Gastroesophageal sphincter (tissue), 3 donors: ENCODE results near the gene NCF2.

Experiments used
- CTCF ChIP-seq, 4 experiments: fragments of 200-600 bp in 2 of 4; fragments of 450-650 bp in 2 of 4; sonication (generic) in 1 of 4; IDR thresholded peaks; one replicate each; pipeline ENCODE4 v1.5.1; 2017 to 2019; ENCODE audit warnings: antibody characterized with exemption in 4 of 4, mild to moderate bottlenecking in 2 of 4, moderate library complexity in 2 of 4
- POLR2A ChIP-seq, 2 donors: fragments of 450-650 bp; IDR thresholded peaks; one replicate each; pipeline ENCODE4 v1.6.1; 2017; ENCODE audit warnings: antibody characterized with exemption in 2 of 2, mild to moderate bottlenecking in 2 of 2, moderate library complexity in 1 of 2

- TF ChIP-seq CTCF (IDR thresholded peaks at IDR 0.05) = no peak
- no peak for TF ChIP-seq POLR2A (IDR thresholded peaks at IDR 0.05)
Measured at GRCh38 chr1:183537405-183537804, 52.9 kb downstream of the NCF2 start.
